Liver (tissue), 9 donors: ENCODE measurements around the gene INTS6. TPM values are rescaled to one million over a fixed set of nuclear protein-coding genes. Genes with fewer than 3 reads are reported as not detected.

Experiments used
- DNase-seq: peaks from one replicate; pipeline ENCODE4 v3.0.0-alpha.2; 2017; ENCODE audit warnings: low spot score
- H3K27ac ChIP-seq, 2 donors: one replicate each; pipeline ENCODE4 v1.7.0; 2013; ENCODE audit warnings: inconsistent platforms in 2 of 2, low read length in 2 of 2, control low read depth in 1 of 2, low read depth in 1 of 2, mild to moderate bottlenecking in 1 of 2
- H3K27me3 ChIP-seq, 4 donors: one replicate each; pipeline versions ENCODE4 v1.6.1 to v1.7.0; 2013; ENCODE audit warnings: low read length in 3 of 4, inconsistent platforms in 1 of 4, mild to moderate bottlenecking in 1 of 4, moderate library complexity in 1 of 4; ENCODE audit not compliant: control insufficient read depth in 4 of 4, insufficient read depth in 4 of 4
- H3K36me3 ChIP-seq, 4 donors: one replicate each; pipeline versions ENCODE4 v1.6.1 to v1.7.0; 2013; ENCODE audit warnings: low read length in 3 of 4, mild to moderate bottlenecking in 3 of 4, low read depth in 1 of 4, moderate library complexity in 1 of 4; ENCODE audit not compliant: control insufficient read depth in 4 of 4, insufficient read depth in 3 of 4
- H3K4me1 ChIP-seq, 4 donors: one replicate each; pipeline versions ENCODE4 v1.6.1 to v1.7.0; 2013; ENCODE audit warnings: low read length in 3 of 4, mild to moderate bottlenecking in 3 of 4, moderate library complexity in 1 of 4; ENCODE audit not compliant: control insufficient read depth in 4 of 4, insufficient read depth in 4 of 4
- H3K4me3 ChIP-seq, 3 donors: one replicate each; pipeline versions ENCODE4 v1.6.1 to v1.7.0; 2013; ENCODE audit warnings: low read length in 3 of 3, control low read depth in 1 of 3, low read depth in 1 of 3, mild to moderate bottlenecking in 1 of 3
- H3K9ac ChIP-seq, 2 donors: one replicate each; pipeline ENCODE4 v1.7.0; 2013; ENCODE audit warnings: low read length in 2 of 2, mild to moderate bottlenecking in 2 of 2, moderate library complexity in 2 of 2, control low read depth in 1 of 2, low read depth in 1 of 2
- H3K9me3 ChIP-seq, 4 donors: one replicate each; pipeline versions ENCODE4 v1.6.1 to v1.7.0; 2013; ENCODE audit warnings: low read length in 3 of 4; ENCODE audit not compliant: control insufficient read depth in 4 of 4
- ATF3 ChIP-seq: IDR thresholded peaks from 2 replicates; pipeline ENCODE4 v1.6.1; 2016; ENCODE audit warnings: antibody characterized with exemption
- CTCF ChIP-seq: fragments of 150-350 bp; IDR thresholded peaks from 2 replicates; pipeline ENCODE4 v1.5.1; 2017; ENCODE audit warnings: improper control_type of control experiment, low read depth, low read length; ENCODE audit not compliant: missing input control
- EGR1 ChIP-seq, 2 donors: IDR thresholded peaks; 2 replicates each; pipeline ENCODE4 v1.6.1; 2016 to 2018; ENCODE audit warnings: antibody characterized with exemption in 2 of 2, low read depth in 2 of 2
- FOXA1 ChIP-seq: IDR thresholded peaks from 2 replicates; pipeline ENCODE4 v1.6.1; 2016; ENCODE audit warnings: antibody characterized with exemption
- FOXA2 ChIP-seq: IDR thresholded peaks from 2 replicates; pipeline ENCODE4 v1.6.1; 2016; ENCODE audit warnings: antibody characterized with exemption
- HNF4A ChIP-seq, 2 donors: conservative IDR thresholded peaks; 2 replicates each; pipeline ENCODE4 v1.6.1; 2016; ENCODE audit warnings: antibody characterized with exemption in 2 of 2, mild to moderate bottlenecking in 2 of 2
- HNF4G ChIP-seq: IDR thresholded peaks from 2 replicates; pipeline ENCODE4 v1.6.1; 2016; ENCODE audit warnings: antibody characterized with exemption
- MAX ChIP-seq: IDR thresholded peaks from 2 replicates; pipeline ENCODE4 v1.6.1; 2016; ENCODE audit warnings: antibody characterized with exemption
- NR2F2 ChIP-seq: IDR thresholded peaks from 2 replicates; pipeline ENCODE4 v1.6.1; 2016; ENCODE audit warnings: antibody characterized with exemption
- RAD21 ChIP-seq, 2 donors: IDR thresholded peaks; 2 replicates each; pipeline ENCODE4 v1.6.1; 2016; ENCODE audit warnings: antibody characterized with exemption in 2 of 2, mild to moderate bottlenecking in 2 of 2
- REST ChIP-seq: IDR thresholded peaks from 2 replicates; pipeline ENCODE4 v1.6.1; 2016; ENCODE audit warnings: antibody characterized with exemption, mild to moderate bottlenecking
- RXRA ChIP-seq, 2 donors: IDR thresholded peaks; 2 replicates each; pipeline ENCODE4 v1.6.1; 2017 to 2018; ENCODE audit warnings: antibody characterized with exemption in 2 of 2, mild to moderate bottlenecking in 1 of 2
- SP1 ChIP-seq: IDR thresholded peaks from 2 replicates; pipeline ENCODE4 v1.6.1; 2018; ENCODE audit warnings: antibody characterized with exemption, mild to moderate bottlenecking
- TAF1 ChIP-seq: conservative IDR thresholded peaks from 2 replicates; pipeline ENCODE4 v1.6.1; 2016; ENCODE audit warnings: antibody characterized with exemption, mild to moderate bottlenecking
- YY1 ChIP-seq: IDR thresholded peaks from 2 replicates; pipeline ENCODE4 v1.6.1; 2016; ENCODE audit warnings: antibody characterized with exemption, mild to moderate bottlenecking
- WGBS: extraction: QIAGEN DNeasy Blood & Tissue Kit; methylation state at CpG from one replicate; pipeline ENCODE4 v1.1.7; 2013; 5-methylcytosine and 5-hydroxymethylcytosine counted together
- polyA plus RNA-seq, 2 donors: library from polyadenylated mRNA; stranded (reverse) in 1 of 2; unstranded in 1 of 2; fragments of 200-250 nt in 1 of 2; fragments of >200 nt in 1 of 2; fragmentation: Nextera tagmentation in 1 of 2; extraction: Ambion mirVana in 1 of 2; gene quantifications; one replicate each; pipeline versions ENCODE4 v1.2.1 to v1.2.3, GENCODE V29; 2013 to 2015
- total RNA-seq, 2 donors: library from RNA; depleted of rRNA; stranded (reverse); fragments of >200 nt; gene quantifications; one replicate each; pipeline ENCODE4 v1.2.3, GENCODE V29; 2014
- donor health status: healthy.
- donor health status: healthy.
- donor health status: healthy.
- donor health status: healthy.
- donor health status: healthy.

The INTS6 gene
- total and polyA plus RNA-seq, 4 donors = 11.4 to 61.4 (median 18.8) TPM

- Histone ChIP-seq H3K9me3 (no peaks in the 10 kb centered on the region), H3K4me3 (no peak overlapping the region), H3K27me3 (no peaks in the 10 kb centered on the region), H3K36me3 (no peaks in the 10 kb centered on the region), H3K4me1 (no peaks in the 10 kb centered on the region), H3K9ac (no peak overlapping the region), H3K27ac (no peak overlapping the region)
- TF ChIP-seq REST (no peak), RAD21 (IDR thresholded peaks at IDR 0.05) (no peak), MAX (no peak), HNF4A (conservative IDR thresholded peaks at IDR 0.05) (no peak), RXRA (IDR thresholded peaks at IDR 0.05) (no peak), SP1 (no peak), YY1 (no peak), CTCF (no peak), FOXA2 (no peak), HNF4G (no peak), EGR1 (IDR thresholded peaks at IDR 0.05; ENCODE audit: low read depth in 2 of 2) (no peak)
- no peak for DNase-seq
These were observed 119.4 kb downstream of the INTS6 start for GRCh38 chr13:51333421-51333820.

GRCh38 chr13:51332566-51333361 is 120.1 kb downstream of the INTS6 start:
- H3K27ac ChIP-seq = no peak overlapping the region

More at GRCh38 chr13:51332566-51333361, 120.1 kb downstream of the INTS6 start:
- Histone ChIP-seq H3K4me3 (no peak overlapping the region), H3K9me3 (no peaks in the 10 kb centered on the region), H3K4me1 (no peaks in the 10 kb centered on the region), H3K36me3 (no peaks in the 10 kb centered on the region), H3K27me3 (no peaks in the 10 kb centered on the region), H3K9ac (no peak overlapping the region)
- no peak for TF ChIP-seq REST
- TF ChIP-seq CTCF = no peak
- no peak for TF ChIP-seq YY1
- no peak for TF ChIP-seq MAX
- TF ChIP-seq RXRA (IDR thresholded peaks at IDR 0.05) = no peak
- no peak for TF ChIP-seq SP1
- TF ChIP-seq FOXA1 = no peak
- no peak for TF ChIP-seq ATF3
- TF ChIP-seq FOXA2 = no peak
- no peak for TF ChIP-seq NR2F2
- no peak for TF ChIP-seq HNF4A (conservative IDR thresholded peaks at IDR 0.05)
- no peak for TF ChIP-seq TAF1
- no peak for DNase-seq
- 84% methylated on average over 2 of the region's 2 CpGs for WGBS
